Measurements from ENCODE around the gene FAM13A. TPM values are rescaled to one million over a fixed set of nuclear protein-coding genes. Genes with fewer than 3 reads are reported as not detected.

The FAM13A gene
- total and polyA plus RNA-seq, 2 donors (not counting 3 experiments of a cell fraction or from before 2014, with no cell fraction given): 3.3 to 10.5 TPM

DNA sequence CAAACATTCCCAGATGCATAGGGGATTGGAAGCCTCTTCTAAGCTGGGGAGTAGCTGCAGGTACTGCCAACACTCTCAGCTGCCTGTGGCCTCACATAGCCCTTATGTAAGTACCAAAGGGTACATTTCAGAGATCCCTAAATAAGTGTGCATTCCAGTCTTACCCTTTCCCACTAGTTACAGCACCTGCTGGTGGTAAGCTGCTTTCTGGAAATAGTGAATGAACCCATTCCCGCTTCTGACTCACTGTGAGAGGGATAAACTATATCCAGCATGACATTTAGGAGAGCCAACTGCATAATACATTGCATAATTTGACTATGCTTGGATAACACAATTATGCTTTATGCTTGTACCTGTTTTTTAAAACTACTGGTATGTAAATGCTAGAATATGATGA, 149.0 kb downstream of the FAM13A start:
- Histone ChIP-seq H3K27ac (ENCODE audit: insufficient read depth, low read depth, low read length) (no peak overlapping the region), H3K4me1 (ENCODE audit: control insufficient read depth, extremely low read depth, insufficient read depth, low read length) (no peaks in the 10 kb centered on the region), H3K4me3 (replicated peaks in 1 of 3; ENCODE audit: insufficient read depth in 1 of 3, low read depth in 1 of 3, low read length in 3 of 3) (no peak overlapping the region), H3K9me1 (replicated peaks; ENCODE audit: control insufficient read depth, extremely low read depth, insufficient read depth, low read length) (no peaks in the 10 kb centered on the region), H2AFZ (ENCODE audit: low read depth, low read length) (no peak overlapping the region), H3K9ac (replicated peaks; ENCODE audit: extremely low read depth, insufficient read depth, low read length) (no peak overlapping the region), H4K20me1 (replicated peaks; ENCODE audit: control insufficient read depth, extremely low read depth, insufficient read depth, low read length) (no peaks in the 10 kb centered on the region), H3K27me3 (ENCODE audit: control insufficient read depth in 2 of 2, insufficient read depth in 2 of 2, low read length in 2 of 2) (no peaks in the 10 kb centered on the region), H3K9me3 (replicated peaks; ENCODE audit: control insufficient read depth, insufficient read depth, low read length) (no peaks in the 10 kb centered on the region), H3K36me3 (ENCODE audit: control insufficient read depth in 2 of 2, extremely low read depth in 1 of 2, insufficient read depth in 2 of 2, low read length in 2 of 2) (no peaks in the 10 kb centered on the region), H3K4me2 (ENCODE audit: insufficient read depth, low read length) (no peak overlapping the region), H3K79me2 (ENCODE audit: control insufficient read depth, insufficient read depth, low read length) (no peaks in the 10 kb centered on the region)
- dilution Hi-C loops (cut with MboI; ENCODE audit: extremely low pct_ligation_motif_present, low sequenced_read_pairs): no loop called here
- DNase-seq (ENCODE audit: low read depth, low spot score): no peak
- ChIA-PET CTCF (no interaction called here), POLR2A (no interaction called here)
- TF ChIP-seq, protein P1, sequence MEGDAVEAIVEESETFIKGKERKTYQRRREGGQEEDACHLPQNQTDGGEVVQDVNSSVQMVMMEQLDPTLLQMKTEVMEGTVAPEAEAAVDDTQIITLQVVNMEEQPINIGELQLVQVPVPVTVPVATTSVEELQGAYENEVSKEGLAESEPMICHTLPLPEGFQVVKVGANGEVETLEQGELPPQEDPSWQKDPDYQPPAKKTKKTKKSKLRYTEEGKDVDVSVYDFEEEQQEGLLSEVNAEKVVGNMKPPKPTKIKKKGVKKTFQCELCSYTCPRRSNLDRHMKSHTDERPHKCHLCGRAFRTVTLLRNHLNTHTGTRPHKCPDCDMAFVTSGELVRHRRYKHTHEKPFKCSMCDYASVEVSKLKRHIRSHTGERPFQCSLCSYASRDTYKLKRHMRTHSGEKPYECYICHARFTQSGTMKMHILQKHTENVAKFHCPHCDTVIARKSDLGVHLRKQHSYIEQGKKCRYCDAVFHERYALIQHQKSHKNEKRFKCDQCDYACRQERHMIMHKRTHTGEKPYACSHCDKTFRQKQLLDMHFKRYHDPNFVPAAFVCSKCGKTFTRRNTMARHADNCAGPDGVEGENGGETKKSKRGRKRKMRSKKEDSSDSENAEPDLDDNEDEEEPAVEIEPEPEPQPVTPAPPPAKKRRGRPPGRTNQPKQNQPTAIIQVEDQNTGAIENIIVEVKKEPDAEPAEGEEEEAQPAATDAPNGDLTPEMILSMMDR (IDR thresholded peaks at IDR 0.05; ENCODE audit: extremely low read depth in 1 of 2, insufficient read depth in 1 of 2, low read depth in 1 of 2, low read length in 2 of 2): no peak
- TF ChIP-seq POLR2AphosphoS5 (IDR thresholded peaks at IDR 0.05; ENCODE audit: insufficient read depth, low read depth, low read length) (no peak), POLR2A (IDR thresholded peaks at IDR 0.05; ENCODE audit: low read depth, low read length) (no peak), GATA2 (IDR thresholded peaks at IDR 0.05; ENCODE audit: insufficient read depth, insufficient read length, low read depth, low read length) (no peak), MYC (IDR thresholded peaks at IDR 0.05; ENCODE audit: low read depth, low read length) (no peak), EZH2 (IDR thresholded peaks at IDR 0.05; ENCODE audit: borderline replicate concordance, low read depth, low read length, severe bottlenecking) (no peak), JUN (IDR thresholded peaks at IDR 0.05; ENCODE audit: borderline replicate concordance, insufficient read depth, insufficient read length, low read depth) (no peak)
- TF ChIP-seq, protein P2, sequence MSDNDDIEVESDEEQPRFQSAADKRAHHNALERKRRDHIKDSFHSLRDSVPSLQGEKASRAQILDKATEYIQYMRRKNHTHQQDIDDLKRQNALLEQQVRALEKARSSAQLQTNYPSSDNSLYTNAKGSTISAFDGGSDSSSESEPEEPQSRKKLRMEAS (IDR thresholded peaks at IDR 0.05; ENCODE audit: insufficient read depth, insufficient read length): no peak
- intact Hi-C loops (cut with micrococcal nuclease): no loop called here
- FAIRE-seq: no peak
- BruUV-seq (replicated peaks): no TSS peak
